H7 (cell line): ENCODE measurements around the gene PHF23. TPM values are rescaled to one million over a fixed set of nuclear protein-coding genes. Genes with fewer than 3 reads are reported as not detected.

Experiments
- DNase-seq: peaks from one replicate; pipeline ENCODE4 v3.0.0; 2012
- H3K27me3 ChIP-seq: 2 replicates; pipeline ENCODE4 v1.6.0; 2011; ENCODE audit warnings: mild to moderate bottlenecking, low read length; ENCODE audit not compliant: control insufficient read depth, insufficient read depth
- H3K36me3 ChIP-seq: replicated peaks from 2 replicates; pipeline ENCODE4 v1.5.1; 2011; ENCODE audit warnings: low read length; ENCODE audit not compliant: control insufficient read depth, insufficient read depth
- H3K4me3 ChIP-seq: 2 replicates; pipeline ENCODE4 v1.5.1; 2011; ENCODE audit warnings: low read depth, mild to moderate bottlenecking, control low read depth, low read length, moderate library complexity; ENCODE audit not compliant: insufficient read depth
- total RNA-seq: library from RNA; depleted of rRNA; stranded (reverse); fragments of >200 nt; shearing (Covaris generic); gene quantifications from 2 replicates; pipeline ENCODE4 v1.2.3, GENCODE V29; 2014

PHF23 gene
- total RNA-seq, 1 experiment from 2014 or later = 56.2 TPM

GRCh38 chr17:7262192-7262934 is 23.1 kb upstream of the PHF23 start, which contains the start of gene CLDN7:
Gene CLDN7 (minus strand): TSS chr17:7262478. CDS start chr17:7262043, 435 bp downstream.
- H3K27me3 ChIP-seq = peaks cover 22% of the 10 kb centered on the region; the same call in 1 of the 2 replicates
- peak; percentile 99 for DNase-seq
- H3K4me3 ChIP-seq = peak within 1 kb of the TSS; percentile 79
- peaks cover 12% of the 10 kb centered on the region for H3K36me3 ChIP-seq

GRCh38 chr17:7261379-7262191 is 22.3 kb upstream of the PHF23 start:
- DNase-seq = peak; percentile 78
- Histone ChIP-seq H3K4me3 (peak overlapping the region; percentile 79), H3K27me3 (peaks cover 22% of the 10 kb centered on the region; the same call in 1 of the 2 replicates), H3K36me3 (peaks cover 13% of the 10 kb centered on the region)

GRCh38 chr17:7260651-7261378 is 21.6 kb upstream of the PHF23 start:
- Histone ChIP-seq H3K27me3 (peaks cover 22% of the 10 kb centered on the region; the same call in 1 of the 2 replicates), H3K4me3 (peak overlapping the region; percentile 79), H3K36me3 (peaks cover 16% of the 10 kb centered on the region)
- peak; percentile 94 for DNase-seq

- H3K27me3 ChIP-seq = peaks cover 22% of the 10 kb centered on the region; the same call in 1 of the 2 replicates
These were observed 20.9 kb upstream of the PHF23 start for GRCh38 chr17:7260151-7260550.

GRCh38 chr17:7259555-7259889 is 20.3 kb upstream of the PHF23 start:
- no peak for DNase-seq
- H3K36me3 ChIP-seq = peaks cover 18% of the 10 kb centered on the region
- peaks cover 22% of the 10 kb centered on the region; the same call in 1 of the 2 replicates for H3K27me3 ChIP-seq
- H3K4me3 ChIP-seq = no peak overlapping the region

More at GRCh38 chr17:7260151-7260550, 20.9 kb upstream of the PHF23 start:
- no peak overlapping the region for H3K4me3 ChIP-seq
- H3K36me3 ChIP-seq = peaks cover 18% of the 10 kb centered on the region
- DNase-seq = peak; percentile 18

GRCh38 chr17:7258731-7259554 is 19.7 kb upstream of the PHF23 start:
- peaks cover 22% of the 10 kb centered on the region; the same call in 1 of the 2 replicates for H3K27me3 ChIP-seq

GRCh38 chr17:7256766-7257456 is 17.7 kb upstream of the PHF23 start:
- no peak for DNase-seq
- H3K36me3 ChIP-seq = peaks cover 19% of the 10 kb centered on the region
- H3K27me3 ChIP-seq = peaks cover 13% of the 10 kb centered on the region; the same call in 1 of the 2 replicates
- no peak overlapping the region for H3K4me3 ChIP-seq

More at GRCh38 chr17:7258731-7259554, 19.7 kb upstream of the PHF23 start:
- Histone ChIP-seq H3K36me3 (peaks cover 19% of the 10 kb centered on the region), H3K4me3 (no peak overlapping the region)
- DNase-seq = peak; percentile 20

GRCh38 chr17:7254511-7254910 is 15.3 kb upstream of the PHF23 start:
- H3K4me3 ChIP-seq = no peak overlapping the region
- no peaks in the 10 kb centered on the region for H3K27me3 ChIP-seq
- DNase-seq = no peak
- peaks cover 18% of the 10 kb centered on the region for H3K36me3 ChIP-seq

- H3K36me3 ChIP-seq = peaks cover 8% of the 10 kb centered on the region
- peak overlapping the region; percentile 99 for H3K4me3 ChIP-seq
- DNase-seq = no peak
- no peaks in the 10 kb centered on the region for H3K27me3 ChIP-seq
These were observed 13.8 kb upstream of the PHF23 start for GRCh38 chr17:7253082-7253481.

GRCh38 chr17:7252176-7253043 is 13.2 kb upstream of the PHF23 start, which contains the start of gene ELP5:
Gene ELP5 (plus strand): TSS chr17:7252215. CDS start chr17:7252551, 336 bp downstream.
- Histone ChIP-seq H3K27me3 (no peaks in the 10 kb centered on the region), H3K36me3 (peaks cover 8% of the 10 kb centered on the region), H3K4me3 (peak within 1 kb of the TSS; percentile 99)
- DNase-seq = peak; percentile 96

- H3K27me3 ChIP-seq = no peaks in the 10 kb centered on the region
- peak within 1 kb of the TSS; percentile 99 for H3K4me3 ChIP-seq
- H3K36me3 ChIP-seq = peaks cover 7% of the 10 kb centered on the region
- peak; percentile 98 for DNase-seq
These were observed 12.5 kb upstream of the PHF23 start, which contains the start of gene CTDNEP1 for GRCh38 chr17:7251661-7252175. Gene CTDNEP1 (minus strand): TSS chr17:7251734. CDS start chr17:7251296, 438 bp downstream.
